SH-SY5Y (cell line): ENCODE results near the gene PLP2.

Experiments used
- GATA2 ChIP-seq: IDR thresholded peaks from 2 replicates; pipeline ENCODE4 v1.6.1; 2011; ENCODE audit warnings: mild to moderate bottlenecking, low read depth, low read length
- GATA3 ChIP-seq: IDR thresholded peaks from 2 replicates; pipeline ENCODE4 v1.6.1; 2011; ENCODE audit warnings: low read depth, mild to moderate bottlenecking, low read length, moderate library complexity

- TF ChIP-seq GATA3 = no peak
- no peak for TF ChIP-seq GATA2
Observed at GRCh38 chrX:49186125-49187027, 14.7 kb downstream of the PLP2 start, which contains the start of gene PRICKLE3.
